Keratinocyte (primary cell): ENCODE results near the gene LATS2.

Experiments used
- EZH2 ChIP-seq: IDR thresholded peaks from one replicate; pipeline ENCODE4 v1.6.1; 2012; ENCODE audit warnings: inconsistent platforms, mild to moderate bottlenecking, low read length, moderate library complexity
- TF ChIP-seq, protein P1 (sequence below), 3 experiments: IDR thresholded peaks in 1 of 3; conservative IDR thresholded peaks in 1 of 3; optimal IDR thresholded peaks in 1 of 3; 2 replicates in 2 of 3; 3 replicates in 1 of 3; pipeline versions ENCODE3 to v1.5.1; 2011; ENCODE audit warnings: low read length in 3 of 3, mild to moderate bottlenecking in 3 of 3, moderate library complexity in 2 of 3, control low read depth in 1 of 3, inconsistent platforms in 1 of 3; ENCODE audit not compliant: insufficient read depth in 2 of 3; ENCODE audit errors: extremely low read depth in 1 of 3

DNA sequence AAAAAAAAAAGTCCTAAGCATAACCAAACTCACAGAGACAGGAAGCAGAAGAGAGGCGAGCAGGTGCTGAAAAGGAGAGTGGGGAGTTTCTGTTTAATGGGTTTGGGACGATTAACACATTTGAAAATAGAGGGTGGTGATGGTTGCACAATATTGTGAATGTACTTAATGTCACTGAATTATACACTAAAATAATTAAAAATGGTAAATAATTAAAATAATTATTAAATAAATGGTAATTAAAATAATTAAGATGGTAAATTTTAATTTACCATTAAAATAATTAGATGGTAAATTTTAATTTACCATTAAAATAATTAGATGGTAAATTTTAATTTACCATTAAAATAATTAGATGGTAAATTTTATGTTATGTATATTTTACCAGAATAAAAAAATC, 84.0 kb downstream of the LATS2 start:
- TF ChIP-seq, protein P1, sequence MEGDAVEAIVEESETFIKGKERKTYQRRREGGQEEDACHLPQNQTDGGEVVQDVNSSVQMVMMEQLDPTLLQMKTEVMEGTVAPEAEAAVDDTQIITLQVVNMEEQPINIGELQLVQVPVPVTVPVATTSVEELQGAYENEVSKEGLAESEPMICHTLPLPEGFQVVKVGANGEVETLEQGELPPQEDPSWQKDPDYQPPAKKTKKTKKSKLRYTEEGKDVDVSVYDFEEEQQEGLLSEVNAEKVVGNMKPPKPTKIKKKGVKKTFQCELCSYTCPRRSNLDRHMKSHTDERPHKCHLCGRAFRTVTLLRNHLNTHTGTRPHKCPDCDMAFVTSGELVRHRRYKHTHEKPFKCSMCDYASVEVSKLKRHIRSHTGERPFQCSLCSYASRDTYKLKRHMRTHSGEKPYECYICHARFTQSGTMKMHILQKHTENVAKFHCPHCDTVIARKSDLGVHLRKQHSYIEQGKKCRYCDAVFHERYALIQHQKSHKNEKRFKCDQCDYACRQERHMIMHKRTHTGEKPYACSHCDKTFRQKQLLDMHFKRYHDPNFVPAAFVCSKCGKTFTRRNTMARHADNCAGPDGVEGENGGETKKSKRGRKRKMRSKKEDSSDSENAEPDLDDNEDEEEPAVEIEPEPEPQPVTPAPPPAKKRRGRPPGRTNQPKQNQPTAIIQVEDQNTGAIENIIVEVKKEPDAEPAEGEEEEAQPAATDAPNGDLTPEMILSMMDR (optimal IDR thresholded peaks at IDR 0.05 in 1 of 3, IDR thresholded peaks at IDR 0.05 in 1 of 3, conservative IDR thresholded peaks at IDR 0.05 in 1 of 3; ENCODE audit: extremely low read depth in 1 of 3, insufficient read depth in 2 of 3, low read length in 3 of 3), result no peak
- TF ChIP-seq EZH2, result no peak
